GM23338 (cell line): ENCODE results near the gene UBN1. TPM values are rescaled to one million over a fixed set of nuclear protein-coding genes. Genes with fewer than 3 reads are reported as not detected.

Experiments
- ATAC-seq: fragments of 200-7000 bp; cut with Tn5 transposase; 3 replicates; pipeline ENCODE4 v1.9.1; 2020
- DNase-seq: peaks from one replicate; pipeline ENCODE4 v3.0.0-alpha.2; 2015; ENCODE audit warnings: low spot score
- H2AFZ ChIP-seq: fragments of 200-600 bp; sonication (generic); 2 replicates; pipeline ENCODE4 v1.8.0; 2016; ENCODE audit warnings: antibody characterized with exemption, mild to moderate bottlenecking, moderate library complexity
- H3F3A ChIP-seq: fragments of 200-600 bp; sonication (generic); replicated peaks from 2 replicates; pipeline ENCODE4 v1.8.0; 2017; ENCODE audit warnings: antibody characterized with exemption, mixed run types, low read depth
- H3K27ac ChIP-seq: fragments of 200-600 bp; sonication (generic); 2 replicates; pipeline ENCODE4 v1.6.1; 2016; ENCODE audit warnings: low read depth
- H3K27me3 ChIP-seq: fragments of 200-600 bp; sonication (generic); 2 replicates; pipeline ENCODE4 v1.8.0; 2016; ENCODE audit warnings: mild to moderate bottlenecking, mixed run types, moderate library complexity; ENCODE audit not compliant: insufficient read depth
- H3K36me3 ChIP-seq: fragments of 200-600 bp; sonication (generic); 2 replicates; pipeline ENCODE4 v1.8.0; 2016; ENCODE audit warnings: mild to moderate bottlenecking; ENCODE audit not compliant: insufficient read depth
- H3K4me1 ChIP-seq: fragments of 200-600 bp; sonication (generic); 2 replicates; pipeline ENCODE4 v1.8.0; 2016; ENCODE audit warnings: mild to moderate bottlenecking, moderate library complexity; ENCODE audit not compliant: insufficient read depth
- H3K4me2 ChIP-seq: fragments of 200-600 bp; sonication (generic); 2 replicates; pipeline ENCODE4 v1.7.1; 2017; ENCODE audit warnings: mixed run types
- H3K4me3 ChIP-seq: fragments of 200-600 bp; sonication (generic); 2 replicates; pipeline ENCODE4 v1.6.1; 2016; ENCODE audit warnings: mixed run types
- H3K79me2 ChIP-seq: fragments of 200-600 bp; sonication (generic); replicated peaks from 2 replicates; pipeline ENCODE4 v1.8.0; 2017; ENCODE audit warnings: mild to moderate bottlenecking; ENCODE audit not compliant: insufficient read depth
- H3K9me2 ChIP-seq: fragments of 200-600 bp; sonication (generic); 2 replicates; pipeline ENCODE4 v1.8.0; 2017; ENCODE audit not compliant: insufficient read depth
- H4K20me1 ChIP-seq: fragments of 200-600 bp; sonication (generic); replicated peaks from 2 replicates; pipeline ENCODE4 v1.8.0; 2017; ENCODE audit warnings: mild to moderate bottlenecking; ENCODE audit not compliant: insufficient read depth
- H3K27ac Mint-ChIP-seq: 2 replicates; pipeline ENCODE4 v1.8.0; 2020; ENCODE audit warnings: inconsistent platforms, mild to moderate bottlenecking, moderate library complexity, mixed read lengths
- H3K27me3 Mint-ChIP-seq: 3 replicates; pipeline ENCODE4 v1.8.0; 2022; ENCODE audit warnings: low read depth, mild to moderate bottlenecking, moderate library complexity, mixed read lengths, inconsistent platforms; ENCODE audit not compliant: insufficient read depth, poor library complexity
- H3K36me3 Mint-ChIP-seq: 3 replicates; pipeline ENCODE4 v1.8.0; 2021; ENCODE audit warnings: low read depth, mild to moderate bottlenecking, inconsistent platforms, moderate library complexity, mixed read lengths
- H3K4me1 Mint-ChIP-seq: 3 replicates; pipeline ENCODE4 v1.8.0; 2020; ENCODE audit warnings: mild to moderate bottlenecking, inconsistent platforms, mixed read lengths
- H3K4me3 Mint-ChIP-seq: 3 replicates; pipeline ENCODE4 v1.8.0; 2021; ENCODE audit warnings: moderate library complexity, mild to moderate bottlenecking, inconsistent platforms, mixed read lengths
- H3K9me3 Mint-ChIP-seq: 3 replicates; pipeline ENCODE4 v1.8.0; 2020; ENCODE audit warnings: moderate library complexity, mild to moderate bottlenecking, inconsistent platforms, mixed read lengths
- CREB1 ChIP-seq: fragments of 250-450 bp; sonication (Bioruptor Pico); IDR thresholded peaks from 2 replicates; pipeline ENCODE4 v1.5.0; 2020; ENCODE audit warnings: low read depth, mild to moderate bottlenecking, moderate library complexity
- EZH2 ChIP-seq: fragments of 200-600 bp; sonication (generic); IDR thresholded peaks from one replicate; pipeline ENCODE4 v1.8.0; 2017; ENCODE audit warnings: antibody characterized with exemption, mild to moderate bottlenecking, low read depth; ENCODE audit not compliant: unreplicated experiment
- EZH2phosphoT487 ChIP-seq: fragments of 200-600 bp; sonication (generic); IDR thresholded peaks from one replicate; pipeline ENCODE4 v1.8.1; 2018; ENCODE audit warnings: antibody characterized with exemption; ENCODE audit not compliant: unreplicated experiment
- NANOG ChIP-seq: IDR thresholded peaks from 2 replicates; pipeline ENCODE4 v1.6.1; 2016; ENCODE audit warnings: antibody characterized with exemption, borderline replicate concordance
- POLR2AphosphoS5 ChIP-seq: IDR thresholded peaks from 2 replicates; pipeline ENCODE4 v1.6.1; 2016; ENCODE audit warnings: antibody characterized with exemption, low read depth
- STAT1 ChIP-seq: IDR thresholded peaks from one replicate; pipeline ENCODE4 v1.6.1; 2016; ENCODE audit warnings: antibody characterized with exemption; ENCODE audit not compliant: unreplicated experiment
- ZNF114 ChIP-seq: fragments of 250-450 bp; sonication (Bioruptor Pico); IDR thresholded peaks from 2 replicates; pipeline ENCODE4 v1.5.0; 2020; ENCODE audit warnings: mild to moderate bottlenecking, moderate library complexity
- polyA plus RNA-seq: library from polyadenylated mRNA; unstranded; fragments of >200 nt; fragmentation: Nextera tagmentation; extraction: Ambion mirVana; gene quantifications from 2 replicates; pipeline ENCODE4 v1.2.1, GENCODE V29; 2016
- total RNA-seq: library from RNA; depleted of rRNA; stranded (reverse); fragments of >200 nt; shearing (Covaris generic); gene quantifications from 2 replicates; pipeline ENCODE4 v1.2.3, GENCODE V29; 2014
- TF ChIP-seq, protein P1 (sequence below), 2 experiments: fragments of 200-600 bp in 1 of 2; sonication (generic) in 1 of 2; conservative IDR thresholded peaks; 2 replicates each; pipeline versions ENCODE4 v1.5.1 to v1.6.1; 2016 to 2017; ENCODE audit warnings: antibody characterized with exemption in 2 of 2, low read depth in 2 of 2, mild to moderate bottlenecking in 2 of 2, moderate library complexity in 1 of 2
- TF ChIP-seq, protein P2 (sequence below): IDR thresholded peaks from one replicate; pipeline ENCODE4 v1.6.1; 2018; ENCODE audit warnings: antibody characterized with exemption; ENCODE audit not compliant: unreplicated experiment
- TF ChIP-seq, protein P3 (sequence below): fragments of 250-450 bp; sonication (Bioruptor Pico); IDR thresholded peaks from 2 replicates; pipeline ENCODE4 v1.5.0; 2020; ENCODE audit warnings: mild to moderate bottlenecking, moderate library complexity
- TF ChIP-seq, protein P4 (sequence below): IDR thresholded peaks from 2 replicates; pipeline ENCODE4 v1.6.1; 2016; ENCODE audit warnings: antibody characterized with exemption

UBN1 gene
- total and polyA plus RNA-seq, 2 experiments from 2014 or later = 18.3 to 46.8 TPM

DNA sequence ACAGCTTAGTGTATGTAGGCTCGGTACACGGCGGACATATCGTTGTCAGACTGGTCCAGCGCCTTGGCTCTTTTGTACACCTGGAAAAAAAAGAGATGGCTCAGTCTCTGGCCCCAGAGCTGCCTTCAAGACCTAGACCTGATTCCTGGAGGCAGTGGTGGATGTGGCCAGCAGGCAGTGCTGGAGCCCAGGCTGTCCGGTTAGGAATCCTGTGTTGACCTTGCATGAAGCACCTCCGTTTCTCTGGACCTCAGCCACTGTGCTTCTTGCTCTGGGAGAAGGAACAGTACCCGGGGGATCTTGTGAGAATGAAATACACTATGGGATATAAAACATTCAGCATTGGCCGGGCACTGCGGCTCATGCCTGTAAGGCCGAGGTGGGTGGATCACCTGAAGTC lies 42.0 kb upstream of the UBN1 start:
- TF ChIP-seq CREB1 (CRISPR knock-in tag) = no peak
- no peak for TF ChIP-seq NANOG
- no peak for TF ChIP-seq ZNF114 (CRISPR knock-in tag)
- TF ChIP-seq, protein P1, sequence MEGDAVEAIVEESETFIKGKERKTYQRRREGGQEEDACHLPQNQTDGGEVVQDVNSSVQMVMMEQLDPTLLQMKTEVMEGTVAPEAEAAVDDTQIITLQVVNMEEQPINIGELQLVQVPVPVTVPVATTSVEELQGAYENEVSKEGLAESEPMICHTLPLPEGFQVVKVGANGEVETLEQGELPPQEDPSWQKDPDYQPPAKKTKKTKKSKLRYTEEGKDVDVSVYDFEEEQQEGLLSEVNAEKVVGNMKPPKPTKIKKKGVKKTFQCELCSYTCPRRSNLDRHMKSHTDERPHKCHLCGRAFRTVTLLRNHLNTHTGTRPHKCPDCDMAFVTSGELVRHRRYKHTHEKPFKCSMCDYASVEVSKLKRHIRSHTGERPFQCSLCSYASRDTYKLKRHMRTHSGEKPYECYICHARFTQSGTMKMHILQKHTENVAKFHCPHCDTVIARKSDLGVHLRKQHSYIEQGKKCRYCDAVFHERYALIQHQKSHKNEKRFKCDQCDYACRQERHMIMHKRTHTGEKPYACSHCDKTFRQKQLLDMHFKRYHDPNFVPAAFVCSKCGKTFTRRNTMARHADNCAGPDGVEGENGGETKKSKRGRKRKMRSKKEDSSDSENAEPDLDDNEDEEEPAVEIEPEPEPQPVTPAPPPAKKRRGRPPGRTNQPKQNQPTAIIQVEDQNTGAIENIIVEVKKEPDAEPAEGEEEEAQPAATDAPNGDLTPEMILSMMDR (conservative IDR thresholded peaks at IDR 0.05; ENCODE audit: low read depth in 2 of 2) = no peak
- TF ChIP-seq, protein P2, sequence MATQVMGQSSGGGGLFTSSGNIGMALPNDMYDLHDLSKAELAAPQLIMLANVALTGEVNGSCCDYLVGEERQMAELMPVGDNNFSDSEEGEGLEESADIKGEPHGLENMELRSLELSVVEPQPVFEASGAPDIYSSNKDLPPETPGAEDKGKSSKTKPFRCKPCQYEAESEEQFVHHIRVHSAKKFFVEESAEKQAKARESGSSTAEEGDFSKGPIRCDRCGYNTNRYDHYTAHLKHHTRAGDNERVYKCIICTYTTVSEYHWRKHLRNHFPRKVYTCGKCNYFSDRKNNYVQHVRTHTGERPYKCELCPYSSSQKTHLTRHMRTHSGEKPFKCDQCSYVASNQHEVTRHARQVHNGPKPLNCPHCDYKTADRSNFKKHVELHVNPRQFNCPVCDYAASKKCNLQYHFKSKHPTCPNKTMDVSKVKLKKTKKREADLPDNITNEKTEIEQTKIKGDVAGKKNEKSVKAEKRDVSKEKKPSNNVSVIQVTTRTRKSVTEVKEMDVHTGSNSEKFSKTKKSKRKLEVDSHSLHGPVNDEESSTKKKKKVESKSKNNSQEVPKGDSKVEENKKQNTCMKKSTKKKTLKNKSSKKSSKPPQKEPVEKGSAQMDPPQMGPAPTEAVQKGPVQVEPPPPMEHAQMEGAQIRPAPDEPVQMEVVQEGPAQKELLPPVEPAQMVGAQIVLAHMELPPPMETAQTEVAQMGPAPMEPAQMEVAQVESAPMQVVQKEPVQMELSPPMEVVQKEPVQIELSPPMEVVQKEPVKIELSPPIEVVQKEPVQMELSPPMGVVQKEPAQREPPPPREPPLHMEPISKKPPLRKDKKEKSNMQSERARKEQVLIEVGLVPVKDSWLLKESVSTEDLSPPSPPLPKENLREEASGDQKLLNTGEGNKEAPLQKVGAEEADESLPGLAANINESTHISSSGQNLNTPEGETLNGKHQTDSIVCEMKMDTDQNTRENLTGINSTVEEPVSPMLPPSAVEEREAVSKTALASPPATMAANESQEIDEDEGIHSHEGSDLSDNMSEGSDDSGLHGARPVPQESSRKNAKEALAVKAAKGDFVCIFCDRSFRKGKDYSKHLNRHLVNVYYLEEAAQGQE = no peak
- TF ChIP-seq, protein P3, sequence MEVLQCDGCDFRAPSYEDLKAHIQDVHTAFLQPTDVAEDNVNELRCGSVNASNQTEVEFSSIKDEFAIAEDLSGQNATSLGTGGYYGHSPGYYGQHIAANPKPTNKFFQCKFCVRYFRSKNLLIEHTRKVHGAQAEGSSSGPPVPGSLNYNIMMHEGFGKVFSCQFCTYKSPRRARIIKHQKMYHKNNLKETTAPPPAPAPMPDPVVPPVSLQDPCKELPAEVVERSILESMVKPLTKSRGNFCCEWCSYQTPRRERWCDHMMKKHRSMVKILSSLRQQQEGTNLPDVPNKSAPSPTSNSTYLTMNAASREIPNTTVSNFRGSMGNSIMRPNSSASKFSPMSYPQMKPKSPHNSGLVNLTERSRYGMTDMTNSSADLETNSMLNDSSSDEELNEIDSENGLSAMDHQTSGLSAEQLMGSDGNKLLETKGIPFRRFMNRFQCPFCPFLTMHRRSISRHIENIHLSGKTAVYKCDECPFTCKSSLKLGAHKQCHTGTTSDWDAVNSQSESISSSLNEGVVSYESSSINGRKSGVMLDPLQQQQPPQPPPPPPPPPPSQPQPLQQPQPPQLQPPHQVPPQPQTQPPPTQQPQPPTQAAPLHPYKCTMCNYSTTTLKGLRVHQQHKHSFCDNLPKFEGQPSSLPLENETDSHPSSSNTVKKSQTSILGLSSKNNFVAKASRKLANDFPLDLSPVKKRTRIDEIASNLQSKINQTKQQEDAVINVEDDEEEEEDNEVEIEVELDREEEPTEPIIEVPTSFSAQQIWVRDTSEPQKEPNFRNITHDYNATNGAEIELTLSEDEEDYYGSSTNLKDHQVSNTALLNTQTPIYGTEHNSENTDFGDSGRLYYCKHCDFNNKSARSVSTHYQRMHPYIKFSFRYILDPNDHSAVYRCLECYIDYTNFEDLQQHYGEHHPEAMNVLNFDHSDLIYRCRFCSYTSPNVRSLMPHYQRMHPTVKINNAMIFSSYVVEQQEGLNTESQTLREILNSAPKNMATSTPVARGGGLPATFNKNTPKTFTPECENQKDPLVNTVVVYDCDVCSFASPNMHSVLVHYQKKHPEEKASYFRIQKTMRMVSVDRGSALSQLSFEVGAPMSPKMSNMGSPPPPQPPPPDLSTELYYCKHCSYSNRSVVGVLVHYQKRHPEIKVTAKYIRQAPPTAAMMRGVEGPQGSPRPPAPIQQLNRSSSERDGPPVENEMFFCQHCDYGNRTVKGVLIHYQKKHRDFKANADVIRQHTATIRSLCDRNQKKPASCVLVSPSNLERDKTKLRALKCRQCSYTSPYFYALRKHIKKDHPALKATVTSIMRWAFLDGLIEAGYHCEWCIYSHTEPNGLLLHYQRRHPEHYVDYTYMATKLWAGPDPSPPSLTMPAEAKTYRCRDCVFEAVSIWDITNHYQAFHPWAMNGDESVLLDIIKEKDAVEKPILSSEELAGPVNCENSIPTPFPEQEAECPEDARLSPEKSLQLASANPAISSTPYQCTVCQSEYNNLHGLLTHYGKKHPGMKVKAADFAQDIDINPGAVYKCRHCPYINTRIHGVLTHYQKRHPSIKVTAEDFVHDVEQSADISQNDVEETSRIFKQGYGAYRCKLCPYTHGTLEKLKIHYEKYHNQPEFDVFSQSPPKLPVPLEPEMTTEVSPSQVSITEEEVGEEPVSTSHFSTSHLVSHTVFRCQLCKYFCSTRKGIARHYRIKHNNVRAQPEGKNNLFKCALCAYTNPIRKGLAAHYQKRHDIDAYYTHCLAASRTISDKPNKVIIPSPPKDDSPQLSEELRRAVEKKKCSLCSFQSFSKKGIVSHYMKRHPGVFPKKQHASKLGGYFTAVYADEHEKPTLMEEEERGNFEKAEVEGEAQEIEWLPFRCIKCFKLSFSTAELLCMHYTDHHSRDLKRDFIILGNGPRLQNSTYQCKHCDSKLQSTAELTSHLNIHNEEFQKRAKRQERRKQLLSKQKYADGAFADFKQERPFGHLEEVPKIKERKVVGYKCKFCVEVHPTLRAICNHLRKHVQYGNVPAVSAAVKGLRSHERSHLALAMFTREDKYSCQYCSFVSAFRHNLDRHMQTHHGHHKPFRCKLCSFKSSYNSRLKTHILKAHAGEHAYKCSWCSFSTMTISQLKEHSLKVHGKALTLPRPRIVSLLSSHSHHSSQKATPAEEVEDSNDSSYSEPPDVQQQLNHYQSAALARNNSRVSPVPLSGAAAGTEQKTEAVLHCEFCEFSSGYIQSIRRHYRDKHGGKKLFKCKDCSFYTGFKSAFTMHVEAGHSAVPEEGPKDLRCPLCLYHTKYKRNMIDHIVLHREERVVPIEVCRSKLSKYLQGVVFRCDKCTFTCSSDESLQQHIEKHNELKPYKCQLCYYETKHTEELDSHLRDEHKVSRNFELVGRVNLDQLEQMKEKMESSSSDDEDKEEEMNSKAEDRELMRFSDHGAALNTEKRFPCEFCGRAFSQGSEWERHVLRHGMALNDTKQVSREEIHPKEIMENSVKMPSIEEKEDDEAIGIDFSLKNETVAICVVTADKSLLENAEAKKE (CRISPR knock-in tag) = no peak
- no peak for TF ChIP-seq STAT1
- TF ChIP-seq EZH2phosphoT487 = no peak
- TF ChIP-seq, protein P4, sequence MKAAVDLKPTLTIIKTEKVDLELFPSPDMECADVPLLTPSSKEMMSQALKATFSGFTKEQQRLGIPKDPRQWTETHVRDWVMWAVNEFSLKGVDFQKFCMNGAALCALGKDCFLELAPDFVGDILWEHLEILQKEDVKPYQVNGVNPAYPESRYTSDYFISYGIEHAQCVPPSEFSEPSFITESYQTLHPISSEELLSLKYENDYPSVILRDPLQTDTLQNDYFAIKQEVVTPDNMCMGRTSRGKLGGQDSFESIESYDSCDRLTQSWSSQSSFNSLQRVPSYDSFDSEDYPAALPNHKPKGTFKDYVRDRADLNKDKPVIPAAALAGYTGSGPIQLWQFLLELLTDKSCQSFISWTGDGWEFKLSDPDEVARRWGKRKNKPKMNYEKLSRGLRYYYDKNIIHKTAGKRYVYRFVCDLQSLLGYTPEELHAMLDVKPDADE = no peak
- no peak for TF ChIP-seq EZH2
- no peak for TF ChIP-seq POLR2AphosphoS5
- H3K4me3 ChIP-seq = no peak overlapping the region

More for the DNA sequence above, 42.0 kb upstream of the UBN1 start:
- Mint-ChIP-seq H3K36me3 (peaks cover 34% of the 10 kb centered on the region), H3K27ac (no peak overlapping the region), H3K27me3 (peaks cover 10% of the 10 kb centered on the region), H3K4me1 (peaks cover 26% of the 10 kb centered on the region), H3K4me3 (no peak overlapping the region; the same call in 2 of the 3 replicates), H3K9me3 (no peaks in the 10 kb centered on the region)
- Histone ChIP-seq H3F3A (peaks cover 21% of the 10 kb centered on the region; the same call in 1 of the 2 replicates), H3K9me2 (no peaks in the 10 kb centered on the region), H3K36me3 (peaks cover 13% of the 10 kb centered on the region), H3K4me1 (peaks cover 28% of the 10 kb centered on the region; the same call in 1 of the 2 replicates), H3K79me2 (no peaks in the 10 kb centered on the region), H3K27me3 (no peaks in the 10 kb centered on the region), H4K20me1 (no peaks in the 10 kb centered on the region), H2AFZ (no peak overlapping the region), H3K27ac (no peak overlapping the region), H3K4me2 (no peak overlapping the region)
- DNase-seq (no peak), ATAC-seq (no peak)
